Endothelial cell (in vitro differentiated cells): ENCODE data around the gene TRPM2. TPM values are rescaled to one million over a fixed set of nuclear protein-coding genes. Genes with fewer than 3 reads are reported as not detected.

Experiments
- DNase-seq: peaks from one replicate; pipeline ENCODE4 v3.0.0; 2021; ENCODE audit warnings: low spot score
- H3K27ac Mint-ChIP-seq: one replicate; pipeline ENCODE4 v1.8.0; 2021; ENCODE audit warnings: mixed read lengths, inconsistent platforms; ENCODE audit not compliant: unreplicated experiment
- H3K27me3 Mint-ChIP-seq: one replicate; pipeline ENCODE4 v1.8.0; 2021; ENCODE audit warnings: mild to moderate bottlenecking, moderate library complexity, mixed read lengths, inconsistent platforms; ENCODE audit not compliant: unreplicated experiment
- H3K36me3 Mint-ChIP-seq: one replicate; pipeline ENCODE4 v1.8.0; 2021; ENCODE audit warnings: mild to moderate bottlenecking, low read depth, mixed read lengths, inconsistent platforms; ENCODE audit not compliant: unreplicated experiment
- H3K4me1 Mint-ChIP-seq: one replicate; pipeline ENCODE4 v1.8.0; 2021; ENCODE audit warnings: mild to moderate bottlenecking, mixed read lengths, inconsistent platforms; ENCODE audit not compliant: unreplicated experiment
- H3K4me3 Mint-ChIP-seq: one replicate; pipeline ENCODE4 v1.8.0; 2021; ENCODE audit warnings: mild to moderate bottlenecking, mixed read lengths, inconsistent platforms; ENCODE audit not compliant: unreplicated experiment
- H3K9me3 Mint-ChIP-seq: one replicate; pipeline ENCODE4 v1.8.0; 2021; ENCODE audit warnings: mixed read lengths, inconsistent platforms; ENCODE audit not compliant: unreplicated experiment
- total RNA-seq: library from RNA; stranded (reverse); fragmentation: NEBNext Ultra II Directional; extraction: Animal tissue kit (Norgen Biotek cat#: 25700); gene quantifications from one replicate; pipeline ENCODE4 v1.2.1, GENCODE V29; 2021; ENCODE audit not compliant: unreplicated experiment
- TF ChIP-seq, protein P1 (sequence below): fragments of 200-600 bp; sonication (generic); IDR thresholded peaks from one replicate; pipeline ENCODE4 v1.5.0; 2021; ENCODE audit warnings: antibody characterized with exemption; ENCODE audit not compliant: unreplicated experiment

TRPM2 gene
- total RNA-seq, 1 donor from 2014 or later, result 0.15 TPM

DNA sequence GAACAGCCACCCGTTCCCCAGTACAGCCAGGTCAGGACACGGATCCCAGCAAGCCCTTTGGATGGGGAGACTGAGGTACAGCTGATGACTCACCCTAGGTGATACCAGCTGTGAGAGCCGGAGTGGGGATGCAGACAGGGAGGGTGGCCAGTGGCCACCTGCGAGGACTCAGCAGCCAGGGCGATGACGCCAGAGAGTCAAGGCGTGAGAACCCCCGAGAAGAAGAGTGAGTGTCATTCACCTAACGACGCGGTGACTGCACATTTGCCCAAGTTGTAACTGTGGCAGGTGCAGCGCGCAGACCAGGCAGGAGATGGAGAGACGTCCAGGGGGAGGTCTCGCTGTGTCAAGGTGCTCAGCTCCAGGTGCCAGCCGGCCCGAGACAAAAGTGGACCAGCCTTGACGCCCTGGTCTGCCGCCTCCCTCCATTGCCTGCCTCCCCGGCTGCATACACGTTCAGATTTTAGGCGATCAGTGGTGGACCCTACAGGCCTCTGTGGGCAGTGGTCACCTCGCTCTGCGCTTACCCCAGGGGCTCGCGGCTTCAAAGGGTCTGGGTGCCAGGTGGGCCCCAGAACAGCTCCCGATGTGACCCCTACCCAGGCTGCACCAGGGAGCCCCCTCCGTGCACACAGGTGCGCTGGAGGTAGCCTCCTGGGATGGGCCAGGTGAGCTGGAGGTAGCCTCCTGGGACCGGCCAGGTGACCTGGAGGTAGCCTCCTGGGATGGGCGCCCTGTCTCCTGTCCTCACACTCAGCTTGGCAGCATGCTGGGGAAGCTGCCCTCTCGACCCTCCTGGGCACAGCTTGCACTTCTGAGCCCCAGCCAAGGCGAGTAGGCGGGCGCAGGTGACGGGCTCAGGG lies 113.8 kb downstream of the TRPM2 start:
- H3K36me3 Mint-ChIP-seq, result peaks cover 6% of the 10 kb centered on the region
- no peak overlapping the region for H3K4me3 Mint-ChIP-seq
- TF ChIP-seq, protein P1, sequence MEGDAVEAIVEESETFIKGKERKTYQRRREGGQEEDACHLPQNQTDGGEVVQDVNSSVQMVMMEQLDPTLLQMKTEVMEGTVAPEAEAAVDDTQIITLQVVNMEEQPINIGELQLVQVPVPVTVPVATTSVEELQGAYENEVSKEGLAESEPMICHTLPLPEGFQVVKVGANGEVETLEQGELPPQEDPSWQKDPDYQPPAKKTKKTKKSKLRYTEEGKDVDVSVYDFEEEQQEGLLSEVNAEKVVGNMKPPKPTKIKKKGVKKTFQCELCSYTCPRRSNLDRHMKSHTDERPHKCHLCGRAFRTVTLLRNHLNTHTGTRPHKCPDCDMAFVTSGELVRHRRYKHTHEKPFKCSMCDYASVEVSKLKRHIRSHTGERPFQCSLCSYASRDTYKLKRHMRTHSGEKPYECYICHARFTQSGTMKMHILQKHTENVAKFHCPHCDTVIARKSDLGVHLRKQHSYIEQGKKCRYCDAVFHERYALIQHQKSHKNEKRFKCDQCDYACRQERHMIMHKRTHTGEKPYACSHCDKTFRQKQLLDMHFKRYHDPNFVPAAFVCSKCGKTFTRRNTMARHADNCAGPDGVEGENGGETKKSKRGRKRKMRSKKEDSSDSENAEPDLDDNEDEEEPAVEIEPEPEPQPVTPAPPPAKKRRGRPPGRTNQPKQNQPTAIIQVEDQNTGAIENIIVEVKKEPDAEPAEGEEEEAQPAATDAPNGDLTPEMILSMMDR, result no peak
- no peak overlapping the region for H3K27ac Mint-ChIP-seq
- H3K9me3 Mint-ChIP-seq, result no peaks in the 10 kb centered on the region
- peaks cover 4% of the 10 kb centered on the region for H3K27me3 Mint-ChIP-seq
- no peak for DNase-seq
- H3K4me1 Mint-ChIP-seq, result no peaks in the 10 kb centered on the region

DNA sequence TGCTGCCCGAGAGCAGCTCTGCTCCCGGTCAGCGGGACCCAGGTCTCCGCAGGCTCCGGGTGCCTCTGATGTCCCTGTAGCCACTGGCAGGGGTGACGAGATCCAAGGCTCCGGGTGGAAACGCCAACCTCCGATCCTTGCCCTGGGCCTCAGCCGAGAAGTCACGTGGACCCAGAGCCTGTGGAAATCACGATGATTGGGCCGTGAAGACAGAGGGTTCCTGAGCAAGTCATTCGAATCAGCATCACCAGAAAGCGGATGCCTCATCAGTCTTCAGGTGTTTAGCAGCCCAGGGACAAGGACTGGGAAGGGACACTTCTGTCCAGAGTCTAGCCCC lies 114.4 kb downstream of the TRPM2 start:
- TF ChIP-seq, protein P1, result no peak

DNA sequence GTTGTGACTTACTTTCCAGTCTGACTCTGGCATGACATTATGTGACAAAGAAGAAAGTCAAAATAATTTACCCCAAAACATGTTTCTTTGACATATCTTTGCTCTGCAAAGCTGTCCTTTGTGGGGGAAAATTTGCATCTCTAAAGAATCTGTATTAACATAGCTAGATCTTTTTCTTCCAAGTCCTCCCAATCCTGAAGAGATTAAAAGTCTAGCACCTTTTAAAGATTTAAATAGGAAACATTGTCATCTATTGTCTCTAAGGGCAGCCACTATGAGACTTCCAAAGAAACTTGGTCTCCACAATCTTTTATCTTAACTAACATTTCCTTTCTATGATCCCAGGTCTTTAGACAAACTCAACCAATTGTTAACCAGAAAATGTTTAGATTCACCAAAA lies 117.9 kb downstream of the TRPM2 start:
- Mint-ChIP-seq H3K27ac (no peak overlapping the region), H3K27me3 (no peaks in the 10 kb centered on the region), H3K4me3 (no peak overlapping the region), H3K36me3 (no peaks in the 10 kb centered on the region), H3K4me1 (no peaks in the 10 kb centered on the region), H3K9me3 (no peaks in the 10 kb centered on the region)
- no peak for DNase-seq
- TF ChIP-seq, protein P1, result no peak

More for the DNA sequence above, 114.4 kb downstream of the TRPM2 start:
- Mint-ChIP-seq H3K36me3 (peaks cover 6% of the 10 kb centered on the region), H3K27ac (no peak overlapping the region), H3K4me3 (no peak overlapping the region), H3K9me3 (no peaks in the 10 kb centered on the region), H3K4me1 (no peaks in the 10 kb centered on the region), H3K27me3 (peaks cover 4% of the 10 kb centered on the region)
- no peak for DNase-seq

DNA sequence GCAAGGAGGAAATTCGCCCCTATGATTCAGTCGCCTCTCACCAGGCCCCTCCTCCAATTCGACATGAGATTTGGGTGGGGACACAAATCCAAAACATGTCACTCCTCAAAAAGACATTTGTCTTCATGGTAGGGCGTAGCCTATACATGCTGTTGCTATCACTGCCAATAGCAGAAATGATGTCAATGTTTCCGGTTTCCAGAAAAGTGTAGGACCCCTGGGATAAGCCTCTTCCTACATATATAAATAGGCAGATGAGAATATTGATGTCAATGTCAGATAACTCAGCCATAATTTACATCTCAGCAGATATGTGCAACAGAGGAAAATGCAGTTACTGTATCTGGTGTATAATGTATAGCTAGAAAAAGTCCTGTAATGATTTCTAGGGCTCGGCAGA lies 118.6 kb downstream of the TRPM2 start:
- H3K4me3 Mint-ChIP-seq, result no peak overlapping the region
- no peak for DNase-seq
- H3K36me3 Mint-ChIP-seq, result no peaks in the 10 kb centered on the region
- H3K4me1 Mint-ChIP-seq, result no peaks in the 10 kb centered on the region
- TF ChIP-seq, protein P1, result no peak
- H3K27me3 Mint-ChIP-seq, result no peaks in the 10 kb centered on the region
- no peaks in the 10 kb centered on the region for H3K9me3 Mint-ChIP-seq
- no peak overlapping the region for H3K27ac Mint-ChIP-seq

DNA sequence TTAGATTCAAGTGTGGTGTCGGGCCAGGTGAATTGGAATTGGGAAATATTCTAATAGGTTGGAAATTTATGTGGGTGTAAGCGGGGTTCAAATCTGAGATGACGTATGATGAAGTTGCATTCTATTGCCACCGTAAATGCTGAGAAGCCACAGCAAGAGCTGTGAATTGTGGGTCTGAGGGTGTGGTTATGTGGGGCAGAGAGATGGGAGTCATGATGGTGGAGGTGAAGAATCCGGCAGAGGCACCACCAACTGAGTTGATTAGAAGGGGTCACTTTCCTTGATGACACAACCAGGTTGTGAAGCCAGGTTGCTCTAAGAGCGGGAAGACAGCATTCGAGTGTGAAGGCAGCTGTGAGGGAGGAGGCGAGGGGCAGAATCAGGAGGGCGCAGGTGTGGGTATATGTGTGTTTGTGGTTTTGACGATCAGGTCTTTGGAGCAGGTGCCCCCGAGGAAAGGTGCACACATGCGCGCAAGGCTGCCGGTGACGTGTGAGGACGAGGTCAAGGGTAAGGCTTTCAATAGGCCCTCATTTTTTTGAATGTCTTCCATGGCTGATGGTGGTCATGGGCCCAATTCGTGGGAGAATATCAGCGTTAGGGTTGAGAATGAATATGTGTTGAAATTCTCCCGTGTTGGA lies 120.6 kb downstream of the TRPM2 start:
- Mint-ChIP-seq H3K27ac (no peak overlapping the region), H3K36me3 (no peaks in the 10 kb centered on the region), H3K4me1 (peaks cover 8% of the 10 kb centered on the region), H3K27me3 (peaks cover 3% of the 10 kb centered on the region), H3K4me3 (no peak overlapping the region), H3K9me3 (no peaks in the 10 kb centered on the region)
- DNase-seq, result no peak
- TF ChIP-seq, protein P1, result no peak
